ENCODE measurements around the gene FBXO42.

Gene FBXO42

GRCh38 chr1:16321176-16321867 is 31.0 kb downstream of the FBXO42 start:
- FAIRE-seq, result no peak

DNA sequence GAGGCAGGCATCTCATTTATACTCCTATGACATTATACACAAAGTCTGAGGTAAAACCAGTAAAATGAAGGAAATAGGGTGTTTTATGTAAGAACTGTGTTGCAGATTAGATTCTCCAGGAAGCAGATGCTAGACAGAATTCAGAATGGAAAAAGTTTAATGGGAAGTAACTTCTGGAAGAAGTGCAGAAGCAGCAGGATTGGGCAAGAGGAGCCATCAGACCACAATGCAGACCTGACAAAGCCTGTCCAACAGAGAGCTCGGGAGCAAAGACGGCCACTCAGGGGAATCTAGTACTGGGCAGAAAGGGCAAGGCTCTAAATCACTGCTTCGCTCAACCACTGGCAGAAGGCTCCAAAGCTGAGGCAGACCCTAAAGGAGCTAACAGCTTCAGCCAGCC is 33.7 kb downstream of the FBXO42 start:
- FAIRE-seq, result no peak

DNA sequence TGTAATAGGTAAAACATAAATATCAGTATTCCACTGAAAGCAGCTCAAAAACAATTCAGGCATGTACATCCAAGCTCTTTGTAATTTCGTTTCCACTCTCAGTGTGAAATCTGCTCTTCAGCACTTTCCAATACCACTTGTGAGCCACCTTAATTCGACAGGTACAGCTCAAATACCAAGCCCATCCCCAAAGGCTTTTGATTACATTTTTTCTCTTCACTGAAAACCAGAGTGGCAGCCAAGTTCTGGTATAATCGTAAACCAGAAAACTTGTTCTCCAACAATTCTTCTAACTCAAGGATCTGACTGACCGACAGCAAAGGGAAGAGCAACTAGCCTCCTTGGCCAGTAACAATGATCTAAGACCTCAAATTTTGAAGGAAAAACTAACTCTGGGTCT is 36.8 kb downstream of the FBXO42 start:
- no peak for FAIRE-seq

DNA sequence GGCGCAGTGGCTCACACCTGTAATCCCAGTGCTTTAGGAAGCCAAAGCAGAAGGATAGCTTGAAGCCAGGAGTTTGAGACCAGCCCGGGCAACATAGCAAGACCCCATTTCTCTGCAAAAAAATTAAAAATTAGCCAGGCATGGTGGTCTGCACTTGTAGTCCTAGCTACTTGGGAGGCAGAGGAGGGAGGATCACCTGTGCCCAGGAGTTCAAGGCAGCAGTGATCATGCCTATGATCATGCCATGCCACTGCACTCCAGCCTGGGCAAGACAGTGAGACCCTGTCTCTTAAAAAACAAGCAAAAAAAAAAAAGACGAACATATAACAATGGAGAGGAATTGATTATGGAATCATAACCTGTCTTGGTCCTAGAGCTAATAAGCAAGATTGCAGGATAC is 45.1 kb downstream of the FBXO42 start:
- FAIRE-seq, result no peak

DNA sequence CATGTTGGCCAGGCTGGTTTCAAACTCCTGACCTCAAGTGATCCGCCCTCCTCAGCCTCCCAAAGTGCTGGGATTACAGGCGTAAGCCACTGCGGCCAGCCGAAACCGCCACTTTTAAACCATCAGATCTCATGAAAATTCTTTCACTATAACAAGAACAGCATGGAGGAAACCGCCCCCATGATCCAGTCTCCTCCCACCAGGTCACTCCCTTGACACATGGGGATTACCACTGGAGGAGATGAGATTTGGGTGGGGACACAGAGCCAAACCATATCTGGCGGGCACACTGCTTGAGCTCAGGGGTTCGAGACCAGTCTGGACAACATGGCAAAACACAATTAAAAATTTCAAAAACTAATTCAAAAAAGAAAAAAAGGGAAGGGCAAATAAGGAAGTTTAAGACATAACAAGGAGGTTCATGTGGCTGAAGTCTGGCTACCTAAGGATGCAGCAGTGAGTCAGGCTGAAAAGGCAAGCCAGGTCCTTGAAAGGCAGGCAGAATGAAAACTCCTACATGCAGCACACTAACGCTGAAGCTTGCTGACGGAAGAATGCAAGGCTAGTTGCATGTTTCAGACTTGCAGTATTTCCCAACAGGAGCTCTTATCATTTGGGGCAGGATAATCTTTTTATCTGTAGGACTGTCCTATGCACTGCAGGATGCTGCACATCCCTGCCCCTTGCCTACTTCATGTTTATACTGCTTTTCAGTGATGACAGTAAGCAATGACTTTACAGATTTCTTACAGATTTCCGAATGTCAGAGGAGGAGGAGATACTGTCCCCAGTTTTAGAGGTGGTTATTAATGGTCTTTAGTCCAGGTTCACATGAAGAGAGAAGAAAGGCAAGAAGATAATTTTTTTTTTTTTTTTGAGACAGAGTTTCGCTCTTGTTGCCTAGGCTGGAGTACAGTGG is 49.3 kb downstream of the FBXO42 start:
- no peak for FAIRE-seq

GRCh38 chr1:16300436-16300835 is 51.8 kb downstream of the FBXO42 start:
- FAIRE-seq, result no peak

DNA sequence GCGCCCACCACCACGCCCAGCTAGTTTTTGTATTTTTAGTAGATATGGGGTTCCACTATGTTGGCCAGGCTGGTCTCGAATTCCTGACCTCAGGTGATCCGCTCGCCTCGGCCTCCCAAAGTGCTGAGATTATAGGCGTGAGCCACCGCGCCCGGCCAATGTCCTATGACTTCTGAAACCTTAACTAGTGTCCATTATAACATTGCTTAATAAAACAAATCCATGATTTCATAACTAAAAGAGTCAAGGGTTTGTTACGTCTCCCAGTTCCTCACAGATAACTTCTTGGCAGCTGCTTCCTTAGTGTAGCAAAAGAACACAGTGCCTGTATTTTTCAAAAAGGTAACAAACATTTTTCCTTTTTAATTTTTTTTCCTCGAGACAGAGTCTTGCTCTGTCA is 53.6 kb downstream of the FBXO42 start:
- no peak for FAIRE-seq

DNA sequence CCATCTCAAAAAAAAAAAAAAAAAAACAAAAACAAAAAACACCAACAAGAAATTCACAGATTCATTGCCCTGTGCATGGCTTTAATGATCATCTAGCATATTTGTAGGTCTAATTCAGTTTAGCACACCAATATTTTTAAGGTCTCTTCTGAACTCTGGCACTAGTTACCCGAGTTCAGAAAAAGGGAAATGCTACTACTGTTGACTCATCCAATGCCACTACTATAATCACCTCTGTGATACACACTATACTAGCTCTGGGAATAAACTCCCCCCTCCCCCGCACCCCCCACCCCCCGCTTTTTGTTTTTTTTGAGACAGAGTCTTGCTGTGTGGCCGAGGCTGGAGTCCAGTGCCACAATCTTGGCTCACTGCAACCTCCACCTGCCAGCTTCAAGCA is 55.6 kb downstream of the FBXO42 start:
- FAIRE-seq, result no peak

DNA sequence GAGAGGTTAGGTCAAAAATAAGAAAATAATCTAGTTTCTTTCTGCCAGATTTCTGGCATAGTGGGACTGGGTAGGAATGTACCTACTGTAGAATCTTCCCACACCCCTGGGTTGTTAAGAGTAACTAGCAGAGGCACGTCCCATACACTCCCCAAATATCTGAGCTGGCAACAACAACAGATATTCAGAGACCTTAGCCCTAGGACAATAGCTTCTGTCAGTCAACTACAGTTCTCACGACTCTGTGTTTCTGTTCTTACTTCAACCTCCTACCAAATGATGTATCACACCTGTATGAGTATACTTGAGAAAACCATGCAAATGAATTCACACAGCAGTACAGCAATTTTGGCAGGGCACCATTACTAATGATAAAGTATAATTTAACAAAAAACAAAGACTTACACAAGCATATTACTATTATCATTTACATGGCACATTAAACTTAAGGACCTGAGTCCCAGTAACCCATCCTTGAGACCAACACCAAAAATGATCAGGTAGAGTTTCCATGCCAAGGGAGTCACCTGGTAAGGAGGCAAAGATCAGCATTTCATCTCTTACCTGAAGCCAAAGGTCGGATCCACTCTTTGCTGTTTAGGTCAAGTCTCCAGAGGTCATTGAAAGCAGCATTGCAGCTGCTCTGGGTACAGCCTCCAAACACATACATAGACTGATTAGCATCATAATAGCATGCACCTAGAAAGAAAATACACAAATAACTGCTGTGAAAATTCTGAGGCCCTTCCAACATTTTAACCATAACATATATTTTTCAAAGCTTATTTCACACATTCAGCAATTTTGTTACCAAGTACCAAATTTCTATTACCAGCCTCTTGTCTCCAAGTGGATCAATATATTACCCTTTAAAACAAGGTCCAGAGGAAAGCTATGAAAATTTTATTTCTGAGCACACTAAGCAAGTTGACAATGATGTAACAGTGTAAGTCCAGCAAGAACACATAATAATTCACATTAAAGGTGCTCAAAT is 57.8 kb downstream of the FBXO42 start:
- no peak for FAIRE-seq

- no peak for FAIRE-seq
Observed at GRCh38 chr1:16293538-16293937, 58.7 kb downstream of the FBXO42 start.

DNA sequence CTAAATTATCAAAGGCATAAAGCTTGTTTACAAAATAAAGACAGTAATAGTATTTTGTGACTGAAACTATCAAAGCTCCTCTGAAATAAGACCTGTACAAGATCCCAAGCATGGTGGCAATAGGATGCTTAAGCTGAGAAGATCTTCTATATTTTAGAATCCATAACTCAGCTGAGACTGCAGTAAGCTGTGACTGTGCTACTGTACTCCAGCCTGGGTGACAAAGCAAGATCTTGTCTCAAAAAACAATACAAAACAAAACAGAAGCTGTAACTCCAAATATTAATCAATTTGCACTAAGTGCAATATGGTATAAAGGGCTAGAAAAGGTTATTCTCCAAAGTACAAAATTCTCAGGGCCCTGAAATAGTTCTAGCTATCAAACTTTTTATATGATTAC is 59.5 kb downstream of the FBXO42 start:
- no peak for FAIRE-seq

GRCh38 chr1:16289959-16290358 is 62.3 kb downstream of the FBXO42 start:
- no peak for FAIRE-seq

DNA sequence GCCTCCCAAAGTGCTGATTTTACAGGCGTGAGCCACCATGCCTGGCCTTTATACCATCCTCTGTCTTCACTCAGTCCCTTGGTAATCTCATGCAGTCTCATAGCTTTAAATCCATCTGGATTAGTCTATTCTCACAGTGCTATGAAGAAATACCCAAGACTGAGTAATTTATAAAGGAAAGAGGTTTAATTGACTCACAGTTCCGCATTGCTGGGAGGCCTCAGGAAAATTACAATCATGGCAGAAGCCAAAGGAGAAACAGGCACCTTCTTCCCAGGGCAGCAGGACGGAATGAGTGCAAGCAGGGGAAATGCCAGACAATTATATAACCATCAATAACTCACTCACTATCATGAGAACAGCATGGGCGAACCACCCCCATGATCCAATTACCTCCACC is 66.2 kb downstream of the FBXO42 start:
- FAIRE-seq, result no peak

GRCh38 chr1:16281765-16282164 is 70.5 kb downstream of the FBXO42 start:
- FAIRE-seq, result no peak

DNA sequence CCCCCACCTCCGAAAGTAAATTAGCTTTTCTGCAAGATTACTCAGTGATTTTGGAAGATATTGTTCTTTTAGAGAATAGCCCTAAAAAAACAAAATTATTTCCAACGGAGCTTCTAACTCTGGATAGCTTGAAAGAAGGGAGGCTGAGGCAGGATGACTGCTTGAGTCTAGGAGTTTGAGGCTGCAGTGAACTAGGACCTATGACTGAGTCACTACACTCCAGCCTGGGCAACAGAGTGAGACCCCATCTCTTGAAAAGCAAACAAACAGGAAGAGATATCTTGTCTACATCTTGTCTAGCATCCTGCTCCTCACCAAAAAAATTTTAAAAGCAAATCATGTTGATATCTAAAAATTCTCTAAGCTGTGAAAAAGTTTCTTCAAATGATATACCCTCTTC is 73.1 kb downstream of the FBXO42 start:
- no peak for FAIRE-seq

DNA sequence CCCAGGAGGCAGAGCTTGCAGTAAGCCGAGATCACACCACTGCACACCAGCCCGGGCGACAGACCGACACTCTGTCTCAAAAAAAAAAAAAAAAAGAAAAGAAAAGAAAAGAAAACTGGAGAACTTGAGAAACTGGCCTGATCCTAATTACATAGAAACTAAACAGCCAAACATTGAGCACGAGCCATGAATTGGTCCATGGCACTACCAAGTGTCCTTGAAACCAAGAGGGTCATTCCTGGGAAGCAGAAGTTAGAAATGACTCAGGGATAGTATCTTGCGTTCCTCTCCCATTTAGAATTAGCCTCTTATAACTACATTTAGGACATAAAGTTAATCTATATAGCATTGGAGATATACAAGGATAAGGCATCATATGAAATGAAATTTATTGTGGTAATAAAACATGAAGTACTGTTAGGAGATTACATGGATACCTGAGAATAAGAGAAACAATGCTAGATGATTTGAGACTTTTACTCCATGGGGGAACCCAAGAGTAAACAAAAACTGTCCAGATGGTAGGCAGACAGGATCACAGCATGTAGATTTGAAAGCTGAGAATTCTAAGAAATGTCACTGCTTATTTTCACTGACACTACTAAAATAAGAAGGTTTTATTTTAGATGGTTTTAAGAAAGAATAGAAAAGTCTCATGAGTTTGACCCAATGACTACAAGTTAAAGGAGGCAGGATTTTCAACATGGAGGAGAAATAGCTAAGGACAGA is 75.8 kb downstream of the FBXO42 start:
- no peak for FAIRE-seq

DNA sequence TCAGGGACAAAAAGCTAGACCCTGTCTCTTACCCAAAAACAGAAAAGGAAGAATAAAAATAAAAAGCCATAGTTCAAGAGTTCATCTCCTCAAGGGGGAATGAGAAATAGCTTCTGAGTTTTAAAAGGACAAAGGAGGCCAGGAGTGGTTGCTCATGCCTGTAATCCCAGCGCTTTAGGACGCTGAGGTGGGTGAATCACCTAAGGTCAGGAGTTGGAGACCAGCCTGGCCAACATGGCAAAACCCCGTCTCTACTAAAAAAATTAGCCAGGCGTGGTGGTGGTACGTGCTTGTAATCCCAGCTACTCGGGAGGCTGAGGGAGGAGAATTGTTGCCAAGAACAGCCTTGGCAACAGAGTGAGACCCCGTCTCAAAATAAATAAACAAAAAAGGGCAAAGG is 76.7 kb downstream of the FBXO42 start:
- FAIRE-seq, result no peak

DNA sequence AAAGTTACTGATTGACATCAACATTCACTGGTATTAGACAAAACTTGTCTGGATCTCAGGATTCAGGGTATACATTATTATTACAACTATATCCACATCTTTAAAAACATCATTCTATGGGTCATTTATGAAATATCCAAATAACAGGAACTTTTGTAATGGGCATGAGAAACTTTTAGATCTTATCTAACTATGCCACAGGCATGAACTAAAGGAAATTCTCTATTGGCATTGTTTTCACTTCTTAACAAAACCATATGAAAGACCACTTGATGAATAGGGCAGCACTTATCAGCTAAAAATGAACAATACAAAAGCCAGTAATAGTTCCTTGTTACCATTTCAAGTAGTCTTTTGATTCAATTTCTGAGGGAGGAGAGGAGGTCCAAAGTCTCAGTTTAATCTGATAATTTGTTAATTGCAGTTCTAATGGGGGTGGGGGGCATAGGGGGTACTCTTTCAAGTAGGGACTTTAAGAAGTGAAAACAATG is 84.5 kb downstream of the FBXO42 start:
- no peak for FAIRE-seq

DNA sequence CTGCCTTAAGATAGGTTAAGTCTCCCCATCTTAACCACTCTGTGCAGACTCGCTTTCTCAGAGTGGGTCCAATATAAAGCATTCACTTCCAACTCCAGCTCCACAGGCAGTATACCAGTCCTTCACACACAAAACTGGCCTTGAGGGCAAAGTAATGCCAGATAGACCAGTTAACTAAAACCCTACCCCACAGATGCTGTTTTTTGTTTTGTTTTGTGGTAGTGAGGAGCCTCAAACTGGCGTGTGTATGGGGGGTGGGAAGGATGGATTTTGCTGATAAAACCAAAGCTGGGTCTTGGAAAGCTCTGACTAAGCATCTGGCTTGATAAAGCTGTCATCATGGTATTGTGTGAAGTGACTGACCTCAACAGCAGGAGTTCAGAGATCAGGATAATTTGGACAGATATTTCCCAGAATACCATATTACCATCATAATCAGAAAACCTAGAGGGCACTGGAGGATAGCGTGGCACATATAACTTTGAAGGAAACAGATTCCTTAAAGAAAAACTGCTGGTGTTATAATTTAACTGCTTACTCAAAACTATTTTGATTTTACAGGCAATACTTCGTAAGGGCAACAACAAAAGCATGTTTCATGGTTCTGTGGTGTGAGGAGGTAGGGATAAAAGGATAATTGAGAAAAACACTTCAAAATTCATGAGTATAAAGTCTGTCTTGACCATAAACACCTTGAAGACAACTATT is 85.7 kb downstream of the FBXO42 start:
- no peak for FAIRE-seq

GRCh38 chr1:16262067-16262466 is 90.2 kb downstream of the FBXO42 start:
- no peak for FAIRE-seq

DNA sequence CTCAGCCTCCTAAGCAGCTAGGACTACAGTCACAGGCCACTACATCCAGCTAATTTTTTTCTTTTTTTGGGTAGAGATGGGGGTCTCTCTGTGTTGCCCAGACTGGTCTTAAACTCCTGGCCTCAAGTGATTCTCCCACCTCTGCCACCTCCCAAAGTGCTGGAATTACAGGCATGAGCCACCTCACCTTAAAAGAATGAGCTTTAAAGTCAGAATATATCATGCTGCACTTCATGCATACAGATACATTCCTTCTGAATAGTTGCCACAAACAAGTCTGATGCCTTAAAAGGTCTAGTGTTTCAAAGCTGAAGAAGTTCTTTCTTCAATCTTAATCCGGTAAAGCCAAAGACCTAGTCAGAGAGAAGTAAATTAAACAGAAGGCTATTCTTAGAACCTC is 91.5 kb downstream of the FBXO42 start:
- no peak for FAIRE-seq
